ENCODE data around the gene MALT1.

The MALT1 gene

DNA sequence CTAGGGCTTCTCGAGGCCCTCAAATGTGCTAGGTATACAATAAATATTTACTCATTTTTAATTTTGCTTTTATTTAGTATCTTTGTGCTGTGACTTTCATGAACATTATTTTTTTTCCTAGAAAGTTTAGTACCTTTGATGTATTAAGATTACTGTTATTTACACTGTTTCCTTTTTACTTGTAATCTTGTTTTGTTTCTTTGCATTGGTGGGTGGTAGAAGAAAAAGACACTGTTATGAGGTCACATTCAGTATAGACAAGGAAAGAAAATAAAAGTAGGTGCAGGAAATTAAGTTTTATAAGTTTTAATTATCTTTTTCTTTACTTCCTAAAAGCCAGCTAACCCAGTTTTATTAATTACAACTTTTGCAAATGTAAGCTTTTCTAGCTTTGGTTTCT, 23.0 kb downstream of the MALT1 start:
- no peak for DNase-seq

DNA sequence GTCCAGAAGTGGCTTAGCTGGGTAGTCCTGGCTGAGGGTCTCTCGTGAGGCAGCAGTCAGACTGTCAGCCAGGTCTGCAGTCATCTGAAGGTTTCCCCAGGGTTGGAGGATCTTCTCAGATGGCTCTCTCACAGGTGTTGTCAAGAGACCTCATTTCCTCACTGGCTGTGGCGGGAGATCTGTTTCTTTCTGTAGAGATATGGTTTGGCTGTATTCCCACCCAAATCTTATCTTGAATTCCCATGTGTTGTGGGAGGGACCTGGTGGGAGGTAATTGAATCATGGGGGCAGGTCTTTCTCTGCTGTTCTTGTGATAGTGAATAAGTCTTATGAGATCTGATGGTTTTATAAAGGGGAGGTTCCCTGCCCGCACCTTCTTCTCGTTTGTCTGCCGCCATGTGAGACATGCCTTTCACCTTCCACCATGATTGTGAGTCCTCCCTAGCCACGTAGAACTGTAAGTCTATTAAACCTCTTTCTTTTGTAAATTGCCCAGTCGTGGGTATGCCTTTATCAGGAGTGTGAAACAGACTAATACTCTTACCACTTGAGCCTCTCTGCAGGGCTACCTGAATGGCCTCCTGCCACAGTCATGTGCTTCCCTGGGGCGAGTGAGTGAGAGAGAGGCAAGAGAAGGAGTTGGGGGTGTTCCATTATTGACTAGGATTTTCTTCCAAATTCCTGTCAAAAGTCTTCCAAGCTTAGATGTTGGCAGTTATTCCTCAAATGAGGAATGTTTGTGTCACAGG, 23.6 kb downstream of the MALT1 start:
- no peak for DNase-seq

DNA sequence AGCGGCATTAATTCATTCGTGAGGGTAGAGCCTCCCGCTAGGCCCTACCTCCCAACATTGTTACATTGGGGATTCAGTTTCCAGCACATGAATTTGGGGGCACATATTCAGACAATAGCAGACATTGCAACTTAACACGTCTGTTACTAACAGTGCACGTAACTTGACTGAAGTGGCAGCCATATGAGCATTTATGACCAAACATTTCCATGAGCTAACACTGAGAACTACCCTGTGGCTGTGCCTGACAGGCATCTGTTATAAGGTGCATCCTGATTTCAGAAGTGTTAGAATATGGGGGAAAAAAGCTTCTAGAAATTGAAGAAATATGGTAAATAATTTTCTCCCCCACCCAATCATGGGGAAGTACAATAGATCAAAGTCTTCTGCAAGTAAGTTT, 24.5 kb downstream of the MALT1 start:
- DNase-seq: no peak

DNA sequence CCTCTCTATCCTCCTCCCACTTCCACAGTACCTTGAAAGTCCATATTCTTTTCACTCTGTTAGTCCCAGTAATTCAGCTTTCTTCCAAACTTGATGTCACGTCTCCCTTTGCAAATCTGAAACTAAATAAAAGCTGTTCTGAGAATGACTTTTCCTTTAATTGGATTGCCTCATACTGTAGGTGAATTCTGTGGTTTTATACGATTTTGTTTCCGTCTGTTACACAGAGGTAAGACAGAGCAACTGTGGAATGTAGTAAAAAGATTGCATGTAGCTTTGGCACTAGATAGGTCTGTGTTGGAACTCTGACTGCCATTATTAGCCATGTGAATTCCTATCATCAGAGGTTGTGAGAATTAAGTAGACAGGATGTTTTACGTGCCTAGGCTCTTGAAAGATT, 25.9 kb downstream of the MALT1 start:
- DNase-seq: no peak

DNA sequence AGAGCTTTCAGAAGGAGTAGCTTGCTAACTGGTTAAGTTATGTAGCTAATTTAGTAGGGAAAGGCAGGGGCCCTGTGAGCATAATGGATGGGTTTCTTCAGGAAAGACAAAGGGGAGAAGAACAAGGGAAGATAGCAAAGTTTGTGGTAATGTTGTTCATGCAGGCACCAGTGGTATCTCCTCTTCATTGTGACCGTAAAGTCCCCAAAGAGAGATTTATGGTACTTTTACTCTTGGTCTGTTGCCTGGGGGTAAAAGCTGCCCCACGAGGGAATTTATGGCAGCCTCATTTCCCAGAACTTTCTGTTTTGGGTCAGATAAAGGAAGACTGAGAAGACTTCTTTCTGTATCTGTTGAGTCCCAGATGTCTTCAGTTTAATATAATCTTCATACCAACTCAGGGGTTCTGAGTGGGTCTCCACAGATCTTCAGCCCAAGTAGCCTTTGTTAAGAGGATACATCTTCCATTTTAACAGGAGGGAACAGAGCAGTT, 27.5 kb downstream of the MALT1 start:
- DNase-seq: no peak

DNA sequence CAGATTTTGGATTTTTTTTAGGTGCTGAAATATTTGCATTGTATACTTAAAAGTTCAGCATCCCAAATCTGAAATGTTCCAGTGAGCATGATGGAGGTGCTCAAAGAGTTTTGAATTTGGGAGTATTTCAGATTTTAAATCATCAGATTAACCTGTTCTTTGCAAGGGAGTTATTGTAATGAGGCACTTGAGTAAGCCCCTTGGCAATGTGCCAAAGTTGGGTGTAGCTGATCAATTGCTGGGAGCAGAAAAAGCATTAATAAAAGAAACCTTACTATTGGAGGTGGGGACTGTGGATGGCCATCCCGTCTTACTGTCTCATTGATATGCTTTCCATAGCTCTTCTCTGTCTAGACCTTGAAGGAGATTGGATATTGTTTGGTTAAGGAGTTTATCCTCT, 28.3 kb downstream of the MALT1 start:
- no peak for DNase-seq

DNA sequence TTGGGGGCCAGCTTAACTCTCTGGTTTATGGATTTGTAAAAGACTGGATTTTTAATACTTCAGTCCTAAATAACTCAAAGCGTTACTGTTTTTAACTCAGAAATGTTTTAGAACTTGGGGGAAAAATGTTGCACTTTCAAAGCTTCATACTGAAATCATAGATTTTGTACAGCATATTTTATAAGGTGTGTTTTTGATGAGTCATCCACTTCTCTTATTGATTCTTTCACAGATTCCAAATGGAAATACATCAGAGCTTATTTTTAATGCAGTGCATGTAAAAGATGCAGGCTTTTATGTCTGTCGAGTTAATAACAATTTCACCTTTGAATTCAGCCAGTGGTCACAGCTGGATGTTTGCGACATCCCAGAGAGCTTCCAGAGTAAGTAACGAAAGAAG, 28.9 kb downstream of the MALT1 start:
- no peak for DNase-seq

DNA sequence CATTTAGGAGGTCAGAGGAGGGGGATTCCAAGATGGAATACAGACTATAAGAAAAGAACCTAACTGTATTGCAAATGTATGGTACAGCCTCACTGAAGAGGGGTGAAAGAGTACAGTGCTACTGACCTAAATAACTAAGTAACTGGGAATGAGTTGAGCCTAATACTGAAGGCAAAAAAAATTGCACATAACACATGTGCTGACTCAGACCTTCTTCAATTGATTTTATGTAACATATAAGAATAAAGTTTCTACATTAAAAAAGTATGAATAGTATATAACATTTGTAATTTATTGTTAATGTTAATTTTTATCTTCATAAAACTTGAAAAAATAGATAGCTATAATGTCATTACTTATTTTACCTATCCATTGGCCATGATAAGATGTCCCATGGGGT, 41.7 kb downstream of the MALT1 start:
- DNase-seq: no peak

DNA sequence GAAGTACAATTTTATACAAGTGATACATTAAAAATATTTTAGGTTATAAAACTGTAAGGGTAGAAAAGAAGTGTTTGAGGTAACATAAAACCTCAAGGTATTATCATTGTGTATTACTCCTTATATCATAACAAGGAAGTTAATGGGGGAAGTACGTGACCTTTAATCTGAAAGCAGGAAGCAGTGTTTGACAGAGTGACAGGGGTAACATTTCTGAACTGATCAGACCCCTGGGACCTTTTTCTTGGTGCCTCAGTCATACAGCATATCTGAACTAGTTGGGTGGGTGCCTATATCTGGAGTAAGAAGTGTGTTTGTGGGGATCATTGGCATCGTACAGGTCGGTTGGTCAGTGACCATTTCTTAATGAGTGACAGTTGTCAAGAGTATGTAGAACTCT, 43.0 kb downstream of the MALT1 start:
- no peak for DNase-seq

DNA sequence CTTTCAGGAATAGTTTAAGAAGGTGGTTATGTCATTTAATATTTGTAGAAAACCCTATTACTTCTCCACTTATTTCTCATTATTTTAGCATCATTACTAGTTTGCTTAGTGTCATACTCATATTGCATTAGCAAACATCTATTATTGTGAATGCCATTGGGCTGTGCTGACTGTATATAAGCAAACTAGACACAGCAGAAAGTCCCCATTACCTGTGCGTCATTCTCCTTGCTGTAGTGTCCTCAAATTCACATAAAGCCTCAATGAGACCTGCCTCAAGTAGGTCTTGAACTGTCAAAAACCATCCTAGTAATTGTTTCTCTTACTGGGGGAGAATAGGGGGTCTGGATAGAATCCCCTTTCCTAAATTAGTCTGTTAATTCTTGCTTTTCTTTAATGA, 43.6 kb downstream of the MALT1 start:
- no peak for DNase-seq

DNA sequence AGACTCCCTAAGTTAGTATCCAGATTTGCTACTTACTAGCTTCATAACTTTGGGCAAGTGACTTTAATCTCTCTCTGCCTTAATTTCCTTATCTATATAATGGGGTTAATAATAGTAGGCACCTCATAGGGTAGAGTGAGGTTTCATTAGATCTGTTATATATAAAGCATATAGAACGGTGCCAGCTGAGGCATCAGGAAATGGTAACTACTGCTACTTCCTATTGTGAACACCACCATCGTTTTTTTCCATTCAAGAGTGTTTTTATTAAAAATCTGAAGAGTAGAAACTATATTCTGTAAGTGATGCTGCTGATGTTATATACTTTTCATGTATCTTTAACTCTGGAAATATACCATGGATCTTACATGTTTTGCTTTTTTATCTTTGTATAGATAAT, 44.3 kb downstream of the MALT1 start:
- no peak for DNase-seq

DNA sequence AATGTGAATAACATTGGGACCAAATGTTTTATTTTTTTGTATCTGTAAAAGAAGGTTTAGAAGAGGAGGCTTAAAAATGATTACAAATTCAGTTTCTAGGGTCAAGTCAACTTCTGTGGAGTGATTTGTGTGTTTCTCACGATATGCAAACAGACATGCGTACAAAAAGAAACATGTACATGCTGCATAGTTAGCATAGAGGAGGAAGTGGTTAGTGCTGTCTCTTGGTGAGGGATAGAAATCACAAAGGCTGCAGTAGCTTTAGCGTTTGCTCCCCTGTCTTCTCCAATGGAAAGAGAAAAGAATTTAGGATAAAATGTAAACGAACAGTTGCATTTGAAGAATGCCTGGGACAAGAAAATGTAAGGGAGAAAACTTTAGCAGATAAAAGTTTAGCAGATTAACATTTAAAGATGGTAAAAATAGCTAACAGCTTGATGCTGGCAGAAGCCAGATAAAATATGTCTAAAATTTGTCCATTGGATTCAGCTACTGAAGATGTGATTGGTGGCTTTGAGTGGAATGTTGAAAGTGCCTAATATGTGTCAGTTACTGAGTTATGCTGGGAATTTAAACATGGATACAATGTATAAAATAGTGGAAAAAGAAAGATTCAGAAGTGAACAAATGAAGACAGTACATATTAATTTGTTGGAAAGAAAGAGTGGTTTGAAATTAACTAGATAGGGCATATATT, 44.9 kb downstream of the MALT1 start:
- DNase-seq: no peak

DNA sequence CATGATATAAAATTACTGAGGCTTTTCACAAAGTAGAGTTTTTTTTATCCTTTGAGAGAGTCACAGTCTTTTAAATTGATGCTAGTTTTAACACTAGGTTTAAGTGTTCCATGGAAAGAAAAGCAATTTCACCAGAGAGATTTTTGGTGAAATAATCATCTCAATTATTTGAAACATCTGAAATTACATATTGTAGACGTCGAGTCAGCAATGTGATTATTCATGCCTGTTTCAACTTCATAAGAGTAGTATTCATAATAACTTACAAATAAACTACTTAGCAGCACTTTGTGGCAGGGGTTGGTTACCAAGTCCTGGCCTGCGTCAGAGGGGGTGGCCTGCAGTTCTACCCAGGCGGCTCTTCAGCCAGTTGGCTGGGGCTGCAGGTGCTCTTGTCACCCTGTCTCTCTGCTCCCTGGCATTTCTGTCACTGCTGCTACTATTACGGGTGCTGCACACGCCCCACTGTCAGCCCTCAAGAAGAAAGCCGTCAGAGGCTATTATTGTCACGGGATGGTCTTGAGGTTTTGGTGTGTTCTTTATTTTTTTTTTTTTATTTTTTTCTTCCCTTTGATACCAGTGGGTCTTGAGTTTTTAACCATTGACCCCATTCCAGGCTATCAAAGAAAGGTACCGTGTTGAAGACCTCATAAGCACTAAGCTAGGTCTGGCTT, 50.4 kb downstream of the MALT1 start:
- DNase-seq: no peak

DNA sequence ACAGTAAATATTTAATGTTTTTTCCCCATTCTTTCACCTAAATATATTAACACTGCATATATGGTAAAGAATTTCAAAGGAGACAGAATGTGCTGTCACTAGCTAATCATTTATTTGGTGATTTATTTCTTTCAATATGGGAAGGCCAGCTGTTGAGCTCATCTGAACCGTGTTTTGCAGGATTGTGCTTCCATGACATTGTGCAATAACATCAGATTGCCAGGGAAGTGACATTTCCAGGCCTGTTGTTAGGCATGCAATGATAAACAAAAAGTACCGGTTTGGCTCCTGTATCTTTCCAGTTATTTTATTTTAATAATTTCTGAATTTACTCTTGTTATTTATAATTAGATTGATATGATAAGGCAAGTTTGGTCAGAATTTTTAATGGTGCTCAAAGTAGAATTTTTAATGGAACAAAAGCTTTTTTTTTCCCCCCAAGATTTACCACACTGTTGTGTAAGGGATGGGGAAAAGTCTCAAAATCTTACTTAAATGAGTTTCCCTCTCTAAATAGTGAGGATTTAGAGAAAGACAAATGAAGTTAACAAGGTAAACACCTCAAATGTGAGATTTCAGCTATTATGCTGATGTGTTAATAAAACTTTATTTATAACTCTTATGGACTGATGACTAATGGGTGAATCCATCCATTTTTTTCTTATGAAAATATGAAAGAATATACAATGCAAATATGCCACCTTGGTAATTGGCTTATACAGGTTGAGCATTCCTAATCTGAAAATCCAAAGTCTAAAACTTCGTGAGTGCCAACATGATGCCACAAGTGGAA, 52.7 kb downstream of the MALT1 start:
- DNase-seq: no peak

DNA sequence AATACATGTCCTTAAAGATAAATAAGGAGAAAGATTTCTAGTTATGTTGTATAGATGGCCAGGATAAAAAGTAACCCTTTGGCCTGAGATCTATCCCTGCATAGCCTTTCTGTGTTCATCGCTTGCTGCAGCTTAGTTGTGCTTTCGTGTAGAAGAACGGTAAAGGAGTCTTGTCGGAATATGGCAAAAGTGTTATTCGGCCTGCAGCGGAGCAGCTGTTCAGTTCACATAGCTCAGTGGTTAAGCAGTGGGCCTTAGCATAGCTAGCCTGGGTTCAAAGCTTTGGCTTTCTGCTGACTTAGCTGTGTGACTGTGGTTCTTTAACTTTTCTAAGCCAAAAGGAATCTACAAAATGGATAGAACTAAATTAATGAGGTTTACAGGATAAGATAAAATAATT, 55.4 kb downstream of the MALT1 start:
- DNase-seq: no peak

DNA sequence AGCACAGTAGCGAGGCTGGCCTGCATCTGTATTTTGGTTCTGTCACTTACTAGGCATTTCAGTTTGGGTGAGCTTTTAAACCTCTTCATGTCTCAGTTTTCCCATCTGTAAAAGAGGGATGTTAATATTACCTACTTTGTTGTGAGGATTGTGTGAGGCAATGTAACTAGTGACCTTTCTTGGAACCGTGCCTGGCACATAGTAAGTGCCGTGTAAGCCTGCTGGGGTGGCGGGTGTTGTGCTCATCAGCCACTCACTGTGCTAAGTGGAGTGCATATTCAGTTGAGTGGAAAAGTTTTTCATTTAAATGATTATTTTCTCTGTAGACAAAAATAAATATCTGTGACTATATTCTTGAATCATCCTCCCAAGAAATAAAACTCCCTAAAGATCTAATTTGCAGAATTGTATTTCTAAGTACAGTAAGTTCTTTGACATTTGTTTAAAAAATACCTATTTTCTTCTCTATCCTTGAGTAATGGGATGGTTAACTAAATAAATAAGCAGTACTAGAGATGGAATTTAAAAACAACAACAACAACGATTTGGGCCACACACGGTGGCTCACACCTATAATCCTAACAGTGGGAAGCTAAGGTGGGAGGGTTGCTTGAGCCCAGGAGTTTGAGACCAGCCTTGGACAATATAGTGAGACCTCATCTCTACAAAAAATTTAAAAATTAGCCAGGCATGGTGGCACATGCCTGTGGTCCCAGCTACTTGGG, 56.7 kb downstream of the MALT1 start:
- DNase-seq: no peak

DNA sequence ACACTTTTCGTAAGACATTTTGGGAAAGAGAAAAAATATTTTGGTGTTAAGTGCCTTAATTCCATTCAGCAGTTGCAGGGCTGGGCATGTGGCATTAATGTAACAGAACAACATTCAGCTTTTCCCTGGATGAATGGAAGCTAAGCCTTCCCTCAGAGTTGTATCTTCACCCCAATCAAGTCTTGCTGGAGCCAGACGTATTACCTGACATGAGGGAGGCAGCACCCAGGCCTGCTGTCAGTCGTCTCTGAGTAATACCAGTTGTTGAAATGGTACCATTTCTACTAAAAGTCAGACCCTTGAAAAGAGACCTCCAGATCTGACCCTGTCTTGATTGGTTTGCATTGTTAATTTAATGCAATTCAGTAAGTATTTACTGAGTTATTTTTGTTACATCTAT, 57.5 kb downstream of the MALT1 start:
- DNase-seq: no peak

DNA sequence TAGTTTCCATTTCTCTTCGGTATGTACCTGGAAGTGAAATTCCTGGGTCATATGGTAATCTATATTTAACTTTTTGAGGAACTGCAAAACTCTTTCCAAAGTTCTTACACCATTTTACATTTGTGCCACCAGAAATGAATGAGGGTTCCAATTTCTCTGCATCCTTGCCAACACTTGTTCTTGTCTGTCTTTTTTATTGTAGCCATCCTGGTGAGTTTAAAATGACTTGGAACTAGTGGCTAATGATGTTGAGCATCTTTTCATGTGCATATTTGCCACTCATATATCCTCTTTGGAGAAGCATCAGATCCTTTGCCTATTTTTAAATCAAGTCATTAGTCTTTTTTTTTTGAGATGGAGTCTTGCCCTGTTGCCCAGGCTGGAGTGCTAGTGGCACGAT, 59.4 kb downstream of the MALT1 start:
- no peak for DNase-seq

DNA sequence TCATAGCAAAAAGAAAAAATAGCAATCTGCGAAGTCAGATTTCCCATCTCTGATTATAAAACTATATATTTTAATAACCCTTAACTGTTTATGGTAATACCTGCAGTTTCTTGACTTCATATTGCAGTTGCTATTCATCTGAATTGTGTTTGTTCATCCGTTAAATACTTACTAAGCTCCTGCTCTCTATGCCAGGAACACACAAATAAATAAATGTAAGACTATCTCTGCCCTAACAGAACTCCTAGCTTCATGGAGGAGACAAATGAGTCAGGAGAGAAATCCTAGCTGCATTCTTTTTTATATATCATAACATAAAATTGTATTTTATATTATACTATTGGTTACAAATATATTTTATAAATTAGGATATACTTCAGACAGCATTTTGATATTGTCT, 61.2 kb downstream of the MALT1 start:
- no peak for DNase-seq

DNA sequence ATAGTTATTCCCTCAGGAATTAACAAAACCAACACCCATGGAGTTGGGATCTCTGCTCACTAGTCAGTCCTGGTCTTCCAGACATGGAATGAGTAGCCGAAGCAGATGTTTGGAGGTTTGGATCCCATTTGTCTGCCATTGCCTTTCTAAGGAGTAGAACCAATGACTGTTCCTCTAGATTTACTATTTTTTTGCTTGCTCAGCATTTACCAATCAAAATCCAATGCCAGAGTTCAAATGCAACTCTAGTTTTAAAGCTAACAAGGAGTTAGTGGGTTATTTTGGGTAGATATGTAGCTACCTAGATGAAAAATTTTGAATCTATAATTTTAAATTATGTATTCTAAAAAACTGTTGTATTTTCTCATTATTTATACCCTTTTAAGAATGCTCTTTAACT, 62.6 kb downstream of the MALT1 start:
- DNase-seq: no peak

DNA sequence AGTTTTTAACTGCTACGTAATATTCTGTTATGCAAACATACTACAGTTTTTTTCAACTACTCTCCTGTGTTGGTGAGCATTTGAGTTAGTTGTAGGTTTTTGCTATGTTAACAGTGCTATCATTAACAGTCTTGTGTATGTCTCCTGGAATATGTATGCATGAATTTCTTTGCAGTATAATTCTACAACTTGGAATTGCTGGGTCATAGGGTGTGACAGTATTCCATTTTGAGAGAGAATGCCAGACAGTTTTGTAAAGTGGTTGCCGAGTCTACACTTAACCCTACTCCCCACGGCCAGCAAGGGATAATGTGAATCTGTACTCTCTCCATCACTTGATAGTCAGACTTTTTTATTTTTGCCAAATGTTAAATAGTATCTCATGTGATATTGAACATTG, 67.1 kb downstream of the MALT1 start:
- no peak for DNase-seq

DNA sequence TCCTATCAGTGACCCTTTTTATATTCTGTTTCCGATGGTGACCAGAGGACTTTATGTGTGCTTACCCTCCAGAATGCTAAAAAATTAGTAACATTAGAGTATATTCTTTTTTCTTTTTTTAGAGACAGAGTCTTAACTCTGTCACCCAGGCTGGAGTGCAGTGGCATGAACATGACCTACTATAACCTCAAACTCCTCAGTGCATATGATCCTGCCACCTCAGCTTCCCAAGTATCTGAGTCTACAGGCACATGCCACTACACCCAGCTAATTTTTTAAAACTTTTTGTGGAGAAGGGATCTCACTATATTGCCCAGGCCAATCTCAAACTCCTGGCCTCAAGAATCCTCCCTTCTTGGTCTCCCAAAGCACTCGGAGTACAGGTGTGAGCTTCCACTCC, 74.6 kb downstream of the MALT1 start:
- DNase-seq: no peak
